HG02588 (cell line): ENCODE results near the gene KCND3.

Experiments used
- ATAC-seq: cut with Tn5 transposase; IDR thresholded peaks from one replicate; pipeline ENCODE4 v1.9.1; 2021; ENCODE audit warnings: mild to moderate bottlenecking, moderate library complexity; ENCODE audit not compliant: unreplicated experiment

Gene KCND3

GRCh38 chr1:111988743-111989453, 570 bp downstream of the KCND3 start:
- no peak for ATAC-seq

- ATAC-seq = no peak
Observed at GRCh38 chr1:111988377-111988742, 1.1 kb downstream of the KCND3 start.

- no peak for ATAC-seq
Observed at GRCh38 chr1:111987502-111987901, 2.0 kb downstream of the KCND3 start.

GRCh38 chr1:111983500-111983899, 6.0 kb downstream of the KCND3 start:
- ATAC-seq = no peak

- no peak for ATAC-seq
Observed at GRCh38 chr1:111982428-111982827, 7.0 kb downstream of the KCND3 start.

- ATAC-seq = no peak
Observed at GRCh38 chr1:111981871-111982270, 7.6 kb downstream of the KCND3 start.

GRCh38 chr1:111981090-111981489, 8.4 kb downstream of the KCND3 start:
- ATAC-seq = no peak

GRCh38 chr1:111980686-111981085, 8.8 kb downstream of the KCND3 start:
- no peak for ATAC-seq

- ATAC-seq = no peak
Observed at GRCh38 chr1:111978695-111979094, 10.8 kb downstream of the KCND3 start.

GRCh38 chr1:111977378-111977777, 12.1 kb downstream of the KCND3 start:
- no peak for ATAC-seq

GRCh38 chr1:111976842-111977241, 12.6 kb downstream of the KCND3 start:
- ATAC-seq = no peak

- ATAC-seq = no peak
Observed at GRCh38 chr1:111976332-111976731, 13.1 kb downstream of the KCND3 start.

GRCh38 chr1:111973150-111973790, 16.2 kb downstream of the KCND3 start:
- no peak for ATAC-seq

- ATAC-seq = no peak
Observed at GRCh38 chr1:111971396-111971795, 18.1 kb downstream of the KCND3 start.

- ATAC-seq = no peak
Observed at GRCh38 chr1:111968511-111968910, 21.0 kb downstream of the KCND3 start.

GRCh38 chr1:111967886-111968285, 21.6 kb downstream of the KCND3 start:
- no peak for ATAC-seq

- ATAC-seq = no peak
Observed at GRCh38 chr1:111967067-111967690, 22.3 kb downstream of the KCND3 start.

- no peak for ATAC-seq
Observed at GRCh38 chr1:111965781-111966443, 23.6 kb downstream of the KCND3 start.

GRCh38 chr1:111963985-111964738, 25.3 kb downstream of the KCND3 start:
- no peak for ATAC-seq

GRCh38 chr1:111961773-111962565, 27.5 kb downstream of the KCND3 start:
- ATAC-seq = no peak
